NCI-H460 (cell line): Measurements from ENCODE around the gene GRB14. TPM values are rescaled to one million over a fixed set of nuclear protein-coding genes. Genes with fewer than 3 reads are reported as not detected.
"Not testable (repeated sequence)": the region's sequence is repeated elsewhere in the genome, so short reads cannot be mapped to it uniquely, and the experiment has no call there.

Experiments
- DNase-seq: peaks from one replicate; pipeline ENCODE4 v3.0.0-alpha.2; 2016; ENCODE audit warnings: low read depth; ENCODE audit errors: extremely low read depth
- total RNA-seq: library from RNA; depleted of rRNA; stranded (reverse); fragments of >200 nt; shearing (Covaris generic); gene quantifications from 2 replicates; pipeline ENCODE4 v1.2.3, GENCODE V29; 2014

The GRB14 gene
- total RNA-seq, 1 experiment from 2014 or later, result 0.79 TPM

DNA sequence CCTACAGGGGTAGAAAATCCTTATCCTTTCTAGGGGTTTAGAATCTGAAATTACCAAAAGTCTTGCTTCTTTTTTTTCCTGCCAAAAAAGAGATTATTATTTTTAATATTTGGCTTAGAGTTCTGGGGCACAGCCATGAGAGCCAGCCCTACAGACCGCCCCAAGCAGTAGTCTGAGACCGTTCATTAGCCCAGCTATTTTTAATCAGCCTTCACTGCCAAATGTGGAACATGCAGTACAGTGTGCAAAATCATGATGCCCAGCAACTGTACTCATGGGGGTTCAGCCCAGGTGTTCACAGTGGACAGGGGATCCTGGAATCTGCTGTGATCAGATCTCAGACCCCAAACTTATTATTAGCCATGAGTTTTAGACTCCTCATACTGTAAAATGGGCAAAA lies 60.4 kb downstream of the GRB14 start:
- no peak for DNase-seq

- DNase-seq, result peak; percentile 22
These were observed 61.0 kb downstream of the GRB14 start for GRCh38 chr2:164560181-164560792.

- no peak for DNase-seq
These were observed 62.8 kb downstream of the GRB14 start for GRCh38 chr2:164558450-164558849.

- DNase-seq, result peak; percentile 16
These were observed 66.8 kb downstream of the GRB14 start for GRCh38 chr2:164554487-164554886.

DNA sequence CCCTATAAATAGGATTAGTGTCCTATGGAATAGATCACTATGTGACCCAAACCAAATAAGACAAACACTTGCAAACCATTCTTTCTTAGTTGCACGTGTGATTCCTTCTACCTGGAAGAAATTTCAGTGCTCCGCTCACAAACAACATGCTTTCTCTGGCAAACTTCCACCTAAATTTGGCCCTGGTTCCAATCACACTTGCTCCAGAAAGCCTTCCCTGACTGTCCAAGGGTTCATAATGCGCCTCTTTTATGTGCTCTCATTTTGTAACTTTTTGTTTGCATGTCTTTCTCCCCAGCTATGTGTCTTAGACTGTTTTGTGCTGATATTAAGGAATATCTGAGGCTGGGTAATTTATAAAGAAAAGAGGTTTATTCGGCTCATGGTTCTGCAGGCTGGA lies 69.8 kb downstream of the GRB14 start:
- no peak for DNase-seq

GRCh38 chr2:164549705-164550104 lies 71.6 kb downstream of the GRB14 start:
- not testable (repeated sequence) for DNase-seq

- no peak for DNase-seq
These were observed 75.8 kb downstream of the GRB14 start for GRCh38 chr2:164545484-164545883.

DNA sequence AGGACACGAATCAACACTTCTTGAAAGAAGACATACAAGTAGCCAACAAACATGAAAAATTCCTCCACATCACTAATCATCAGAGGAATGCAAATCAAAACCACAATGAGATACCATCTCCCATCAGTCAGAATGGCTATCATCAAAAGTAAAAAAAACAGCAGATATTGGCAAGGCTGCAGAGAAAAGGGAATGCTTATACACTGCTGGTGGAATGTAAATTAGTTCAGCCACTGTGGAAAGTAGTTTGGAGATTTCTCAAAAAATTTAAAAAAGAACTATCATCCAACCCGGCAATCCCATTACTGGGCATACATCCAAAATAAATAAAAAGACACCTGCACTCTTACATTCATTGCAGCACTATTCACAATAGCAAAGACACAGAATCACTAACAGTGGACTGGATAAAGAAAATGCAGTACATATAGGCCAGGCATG lies 78.7 kb downstream of the GRB14 start:
- no peak for DNase-seq

GRCh38 chr2:164538240-164538866 lies 82.9 kb downstream of the GRB14 start:
- peak; percentile 36 for DNase-seq

GRCh38 chr2:164535280-164536025 lies 85.8 kb downstream of the GRB14 start:
- DNase-seq, result no peak

GRCh38 chr2:164530464-164530863 lies 90.8 kb downstream of the GRB14 start:
- DNase-seq, result no peak

DNA sequence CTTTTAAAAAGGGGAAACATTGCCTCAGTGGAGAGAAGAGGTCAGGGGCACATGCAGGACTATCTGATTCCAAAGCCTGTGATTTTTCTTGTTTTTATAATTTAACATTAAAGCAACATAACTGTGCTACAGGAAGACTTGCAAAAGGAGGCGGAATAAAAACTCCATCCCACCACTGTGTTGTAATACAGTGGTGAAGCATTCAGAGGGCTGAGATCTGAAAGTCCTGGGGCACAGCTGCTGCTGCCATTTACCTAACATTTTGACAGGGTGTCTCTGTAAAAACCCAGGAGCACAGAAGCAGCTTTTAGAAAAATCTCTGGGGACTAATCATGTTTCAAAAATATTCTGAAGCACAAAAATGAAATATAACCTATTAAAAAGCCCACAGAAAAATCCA lies 97.6 kb downstream of the GRB14 start:
- no peak for DNase-seq

- no peak for DNase-seq
These were observed 98.3 kb downstream of the GRB14 start for GRCh38 chr2:164523009-164523408.

- DNase-seq, result no peak
These were observed 98.7 kb downstream of the GRB14 start for GRCh38 chr2:164522561-164522981.

GRCh38 chr2:164515734-164516133 lies 105.5 kb downstream of the GRB14 start:
- DNase-seq, result no peak

DNA sequence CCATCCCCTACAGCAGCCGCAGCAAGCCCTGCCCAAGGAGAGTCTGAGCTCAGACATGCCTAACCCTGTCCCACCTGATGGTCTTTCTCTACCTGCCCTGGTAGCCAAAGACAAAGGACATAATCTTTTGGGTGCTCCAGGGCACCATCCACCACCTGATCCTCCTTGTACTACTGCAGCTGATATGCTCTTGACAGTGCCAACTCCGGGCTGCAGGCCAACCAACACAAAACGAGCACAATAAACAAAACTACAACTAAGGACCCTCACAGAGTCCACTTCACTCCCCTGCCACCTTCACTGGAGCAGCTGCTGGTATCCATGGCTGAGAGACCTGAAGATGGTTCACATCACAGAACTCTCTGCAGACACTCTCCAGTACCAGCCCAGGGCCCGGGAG lies 106.3 kb downstream of the GRB14 start:
- no peak for DNase-seq

- DNase-seq, result no peak
These were observed 106.8 kb downstream of the GRB14 start for GRCh38 chr2:164514491-164514890.

GRCh38 chr2:164512871-164513270 lies 108.4 kb downstream of the GRB14 start:
- no peak for DNase-seq

DNA sequence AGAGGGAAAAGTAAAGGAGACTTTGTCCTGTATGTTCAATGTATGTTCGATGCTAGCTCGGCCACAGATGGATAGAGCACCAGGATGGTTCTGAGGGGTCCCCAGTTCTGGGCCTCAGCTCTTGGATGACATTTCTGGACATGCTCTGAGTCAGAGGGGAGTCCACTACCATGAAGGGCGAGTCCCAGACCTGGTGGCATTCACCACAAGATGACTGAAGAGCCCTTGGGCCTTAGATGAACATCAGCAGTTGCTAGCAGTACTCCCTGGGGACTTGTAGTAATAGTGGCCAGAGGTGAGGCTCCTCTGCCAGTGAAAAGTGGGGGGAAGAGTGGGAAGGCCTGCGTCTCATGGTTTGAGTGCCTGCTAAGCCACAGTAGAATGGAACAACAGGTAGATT lies 109.5 kb downstream of the GRB14 start:
- DNase-seq, result no peak

DNA sequence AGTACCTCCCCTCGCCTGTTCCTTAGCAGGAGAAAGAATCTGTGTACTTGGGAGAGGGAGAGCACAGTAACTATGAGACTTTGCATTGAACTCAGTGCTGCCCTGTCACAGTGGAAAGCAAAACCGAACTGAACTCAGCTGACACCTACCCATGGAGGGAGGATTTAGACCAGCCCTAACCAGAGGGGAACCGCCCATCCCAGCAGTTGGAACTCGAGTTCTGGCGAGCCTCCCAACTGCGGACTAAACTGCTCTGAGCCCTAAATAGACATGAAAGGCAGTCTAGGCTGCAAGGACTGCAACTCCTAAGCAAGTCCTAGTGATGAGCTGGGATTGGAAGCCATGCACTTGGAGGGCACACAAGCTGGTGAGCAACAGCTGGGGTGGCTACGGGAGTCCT lies 110.4 kb downstream of the GRB14 start:
- DNase-seq, result no peak

DNA sequence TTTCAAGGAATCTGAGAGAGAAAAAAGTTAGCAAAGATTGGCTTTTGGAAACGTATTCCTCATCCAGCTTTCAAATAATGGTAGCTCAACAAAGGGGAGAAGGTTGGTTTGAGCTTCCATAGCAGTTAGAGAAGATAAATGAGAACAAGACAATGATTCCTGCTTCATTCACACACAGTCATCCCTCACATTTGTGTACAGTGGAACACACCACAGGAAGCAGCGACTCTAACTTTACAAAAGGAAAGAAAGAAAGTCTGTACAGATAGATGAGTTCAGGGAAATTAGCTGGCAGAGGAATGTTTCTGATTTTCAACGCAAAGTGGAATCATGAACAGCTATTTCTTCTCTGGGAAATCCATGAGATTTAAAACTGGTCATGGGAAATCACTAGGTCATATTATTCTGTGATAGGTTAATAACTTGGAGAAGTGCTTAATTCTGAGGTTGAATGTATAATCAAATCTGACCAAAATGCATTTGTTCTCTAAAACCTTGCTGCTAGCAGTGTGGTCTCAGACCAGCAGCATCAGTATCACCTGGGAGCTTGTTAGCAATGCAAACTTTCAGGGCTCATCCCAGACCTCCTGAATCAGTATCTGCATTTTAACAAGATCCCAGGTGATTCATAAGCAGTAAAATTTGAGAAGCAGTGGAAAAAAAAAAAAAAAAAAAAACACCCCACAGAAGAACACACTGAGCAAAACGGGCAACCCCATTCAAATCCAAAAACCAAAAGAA lies 112.0 kb downstream of the GRB14 start:
- no peak for DNase-seq
